Left lung (tissue), 10 donors: Measurements from ENCODE around the gene DCUN1D3. TPM values are rescaled to one million over a fixed set of nuclear protein-coding genes. Genes with fewer than 3 reads are reported as not detected.
A peak's percentile ranks its signal among the peaks of the same experiment; 100 is the strongest.

Experiments used
- ATAC-seq: fragments of 200-7000 bp; cut with Tn5 transposase; one replicate; pipeline ENCODE4 v1.9.1; 2020; ENCODE audit warnings: moderate library complexity
- DNase-seq, 4 donors: peaks; one replicate each; pipeline ENCODE4 v3.0.0-alpha.2; 2013 to 2020
- H3K27ac ChIP-seq, 2 donors: fragments of 200-600 bp; sonication (generic) in 1 of 2; one replicate each; pipeline versions ENCODE4 v1.5.0 to v1.8.0; 2020 to 2021
- H3K27me3 ChIP-seq, 2 donors: fragments of 200-600 bp; sonication (generic) in 1 of 2; one replicate each; pipeline versions ENCODE4 v1.5.0 to v1.8.0; 2020 to 2021
- H3K36me3 ChIP-seq, 2 donors: fragments of 200-600 bp; sonication (generic) in 1 of 2; one replicate each; pipeline versions ENCODE4 v1.5.0 to v1.8.0; 2020 to 2021
- H3K4me1 ChIP-seq, 2 donors: fragments of 200-600 bp; one replicate each; pipeline ENCODE4 v1.8.0; 2021
- H3K4me3 ChIP-seq, 2 donors: fragments of 200-600 bp; sonication (generic) in 1 of 2; one replicate each; pipeline versions ENCODE4 v1.5.0 to v1.8.0; 2020 to 2021; ENCODE audit warnings: mild to moderate bottlenecking in 1 of 2
- H3K9me3 ChIP-seq, 2 donors: fragments of 200-600 bp; sonication (generic) in 1 of 2; one replicate each; pipeline versions ENCODE4 v1.5.0 to v1.8.0; 2020 to 2021
- intact Hi-C, 2 donors: fragments of 100-400 bp; cut with DNase I; formaldehyde crosslinking; loops; one replicate each; pipeline versions ENCODE4 v1.11.2 to v1.14.2; 2022
- polyA plus RNA-seq, 6 donors: library from polyadenylated mRNA; unstranded; fragments of 120-200 nt; gene quantifications; one replicate each; pipeline ENCODE4 v1.2.1, GENCODE V29; 2013; ENCODE audit not compliant: insufficient read length in 6 of 6
- total RNA-seq, 2 donors: library from RNA; stranded (reverse); fragmentation: NEBNext Ultra II Directional; extraction: Animal tissue kit (Norgen Biotek cat#: 25700); gene quantifications; one replicate each; pipeline ENCODE4 v1.2.1, GENCODE V29; 2021
- TF ChIP-seq, protein P1 (sequence below), 2 donors: fragments of 200-600 bp; sonication (generic) in 1 of 2; IDR thresholded peaks; one replicate each; pipeline versions ENCODE4 v1.5.0 to v1.8.0; 2021; ENCODE audit warnings: antibody characterized with exemption in 2 of 2
- donor health status: DM: no; HTN: yes; CAD: no.
- donor health status: DM: no; HTN: no; CAD: no.

Gene DCUN1D3
- total and polyA plus RNA-seq, 8 donors = 8.5 to 27.1 (median 9.9) TPM

DNA sequence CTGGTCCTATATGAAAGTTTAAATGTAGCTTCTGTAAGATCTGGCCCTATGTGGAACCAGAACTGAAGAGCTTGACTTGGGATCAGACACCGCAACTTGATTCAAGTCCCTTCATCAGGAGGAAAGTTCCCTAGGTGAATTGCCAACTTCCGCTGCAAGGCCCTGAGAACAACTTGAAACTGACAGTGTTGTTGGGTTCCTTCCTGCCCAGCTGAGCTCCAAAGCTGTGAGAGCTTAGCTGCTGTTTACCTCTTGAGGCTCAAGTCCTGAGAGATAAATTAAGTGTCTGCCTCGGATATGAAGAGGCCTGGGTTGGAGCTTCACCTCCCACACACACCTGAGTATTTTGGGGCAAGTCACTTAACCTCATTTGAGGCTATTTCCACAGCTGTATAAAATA, 49.2 kb downstream of the DCUN1D3 start:
- intact Hi-C loops = no loop called here
- no peak for DNase-seq
- no peaks in the 10 kb centered on the region for H3K9me3 ChIP-seq
- peak overlapping the region; percentile 49 to 67 for H3K27ac ChIP-seq
- H3K4me3 ChIP-seq = no peak overlapping the region
- H3K4me1 ChIP-seq = peaks cover 22 to 51% of the 10 kb centered on the region in 2 donors
- no peaks in the 10 kb centered on the region for H3K27me3 ChIP-seq
- TF ChIP-seq, protein P1, sequence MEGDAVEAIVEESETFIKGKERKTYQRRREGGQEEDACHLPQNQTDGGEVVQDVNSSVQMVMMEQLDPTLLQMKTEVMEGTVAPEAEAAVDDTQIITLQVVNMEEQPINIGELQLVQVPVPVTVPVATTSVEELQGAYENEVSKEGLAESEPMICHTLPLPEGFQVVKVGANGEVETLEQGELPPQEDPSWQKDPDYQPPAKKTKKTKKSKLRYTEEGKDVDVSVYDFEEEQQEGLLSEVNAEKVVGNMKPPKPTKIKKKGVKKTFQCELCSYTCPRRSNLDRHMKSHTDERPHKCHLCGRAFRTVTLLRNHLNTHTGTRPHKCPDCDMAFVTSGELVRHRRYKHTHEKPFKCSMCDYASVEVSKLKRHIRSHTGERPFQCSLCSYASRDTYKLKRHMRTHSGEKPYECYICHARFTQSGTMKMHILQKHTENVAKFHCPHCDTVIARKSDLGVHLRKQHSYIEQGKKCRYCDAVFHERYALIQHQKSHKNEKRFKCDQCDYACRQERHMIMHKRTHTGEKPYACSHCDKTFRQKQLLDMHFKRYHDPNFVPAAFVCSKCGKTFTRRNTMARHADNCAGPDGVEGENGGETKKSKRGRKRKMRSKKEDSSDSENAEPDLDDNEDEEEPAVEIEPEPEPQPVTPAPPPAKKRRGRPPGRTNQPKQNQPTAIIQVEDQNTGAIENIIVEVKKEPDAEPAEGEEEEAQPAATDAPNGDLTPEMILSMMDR (IDR thresholded peaks at IDR 0.05) = no peak
- ATAC-seq = peak; percentile 39
- peaks cover 0 to 11% of the 10 kb centered on the region in 2 donors for H3K36me3 ChIP-seq

- Histone ChIP-seq H3K9me3 (no peaks in the 10 kb centered on the region), H3K4me1 (peaks cover 22 to 51% of the 10 kb centered on the region in 2 donors), H3K27ac (peak overlapping the region; percentile 49 to 67), H3K27me3 (no peaks in the 10 kb centered on the region), H3K4me3 (no peak overlapping the region), H3K36me3 (peaks cover 0 to 4% of the 10 kb centered on the region in 2 donors)
- ATAC-seq (peak; percentile 82), DNase-seq (peak in 3 of 4 donors; percentile 56 to 73 (median 57))
- TF ChIP-seq, protein P1 (IDR thresholded peaks at IDR 0.05) = peak; percentile 97
- intact Hi-C loops = loop anchor here in 1 of 2 donors (10.0 kb wide), 1 partner anchor 245 kb away; no protein-coding TSS in a partner anchor
These were observed 50.4 kb downstream of the DCUN1D3 start for GRCh38 chr16:20849589-20850390.

- TF ChIP-seq, protein P1 (IDR thresholded peaks at IDR 0.05) = no peak
- Histone ChIP-seq H3K4me1 (peaks cover 12 to 34% of the 10 kb centered on the region in 2 donors), H3K9me3 (no peaks in the 10 kb centered on the region), H3K36me3 (no peaks in the 10 kb centered on the region), H3K4me3 (no peak overlapping the region), H3K27me3 (no peaks in the 10 kb centered on the region), H3K27ac (no peak overlapping the region)
- ATAC-seq (no peak), DNase-seq (no peak)
- intact Hi-C loops = loop anchor here in 1 of 2 donors (10.0 kb wide), 1 partner anchor 247 kb away; no protein-coding TSS in a partner anchor
These were observed 52.6 kb downstream of the DCUN1D3 start for GRCh38 chr16:20847550-20847949.

DNA sequence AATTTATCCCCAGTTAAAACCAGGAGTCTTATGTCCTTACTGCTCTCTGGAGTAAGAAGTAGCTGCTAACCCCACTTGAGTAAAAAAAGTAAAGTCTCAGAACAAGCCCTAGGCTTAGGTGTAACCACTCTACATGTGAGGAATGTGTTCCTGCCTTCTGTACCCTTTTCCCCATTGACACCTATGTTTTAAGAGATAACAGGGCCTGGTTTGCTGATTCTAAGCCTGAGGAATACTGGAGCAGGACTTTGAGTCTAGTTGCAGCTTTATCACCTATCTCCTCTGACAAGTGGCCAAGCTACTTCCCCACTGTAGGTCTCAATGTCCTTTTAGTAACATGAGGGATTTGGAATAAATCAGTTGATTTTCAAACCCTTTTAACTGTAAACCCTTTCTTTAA, 53.6 kb downstream of the DCUN1D3 start:
- intact Hi-C loops = loop anchor here in 1 of 2 donors (10.0 kb wide), 1 partner anchor 248 kb away; no protein-coding TSS in a partner anchor
- H3K4me1 ChIP-seq = peaks cover 10 to 24% of the 10 kb centered on the region in 2 donors
- ATAC-seq = no peak
- no peak for DNase-seq
- H3K27ac ChIP-seq = no peak overlapping the region
- no peaks in the 10 kb centered on the region for H3K9me3 ChIP-seq
- H3K4me3 ChIP-seq = no peak overlapping the region
- TF ChIP-seq, protein P1 (IDR thresholded peaks at IDR 0.05) = no peak
- no peaks in the 10 kb centered on the region for H3K36me3 ChIP-seq
- H3K27me3 ChIP-seq = no peaks in the 10 kb centered on the region

DNA sequence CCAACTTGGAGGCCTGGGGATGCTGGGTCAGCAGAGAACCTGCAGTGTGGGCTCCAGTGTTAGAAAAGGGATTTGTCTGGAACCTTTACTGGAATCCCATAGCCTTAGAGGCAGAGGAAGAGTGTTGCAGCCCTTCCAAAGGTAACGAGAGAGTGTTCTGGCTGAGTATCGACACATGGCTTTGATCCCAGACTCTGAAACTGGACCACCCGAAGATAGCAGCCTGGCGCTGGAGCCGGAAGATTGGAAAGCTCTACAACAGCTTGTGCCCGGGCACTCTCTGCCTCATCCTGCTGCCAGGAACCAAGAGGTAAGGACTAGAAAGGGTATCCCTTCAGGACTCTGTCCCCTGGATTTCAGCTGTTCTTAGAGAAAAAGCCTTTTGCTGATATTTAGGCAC, 54.1 kb downstream of the DCUN1D3 start:
- no peak overlapping the region for H3K27ac ChIP-seq
- no peak overlapping the region for H3K4me3 ChIP-seq
- intact Hi-C loops = loop anchor here in 1 of 2 donors (10.0 kb wide), 1 partner anchor 249 kb away; no protein-coding TSS in a partner anchor
- ATAC-seq (no peak), DNase-seq (no peak)
- H3K36me3 ChIP-seq = no peaks in the 10 kb centered on the region
- H3K4me1 ChIP-seq = peaks cover 5 to 19% of the 10 kb centered on the region in 2 donors
- no peaks in the 10 kb centered on the region for H3K9me3 ChIP-seq
- no peaks in the 10 kb centered on the region for H3K27me3 ChIP-seq
- TF ChIP-seq, protein P1 (IDR thresholded peaks at IDR 0.05) = no peak
